HG03196 (cell line): ENCODE measurements around the gene CEP85L.
A peak's percentile ranks its signal among the peaks of the same experiment; 100 is the strongest.

Source experiments
- ATAC-seq: cut with Tn5 transposase; IDR thresholded peaks from one replicate; pipeline ENCODE4 v1.9.1; 2021; ENCODE audit not compliant: unreplicated experiment

Gene CEP85L

DNA sequence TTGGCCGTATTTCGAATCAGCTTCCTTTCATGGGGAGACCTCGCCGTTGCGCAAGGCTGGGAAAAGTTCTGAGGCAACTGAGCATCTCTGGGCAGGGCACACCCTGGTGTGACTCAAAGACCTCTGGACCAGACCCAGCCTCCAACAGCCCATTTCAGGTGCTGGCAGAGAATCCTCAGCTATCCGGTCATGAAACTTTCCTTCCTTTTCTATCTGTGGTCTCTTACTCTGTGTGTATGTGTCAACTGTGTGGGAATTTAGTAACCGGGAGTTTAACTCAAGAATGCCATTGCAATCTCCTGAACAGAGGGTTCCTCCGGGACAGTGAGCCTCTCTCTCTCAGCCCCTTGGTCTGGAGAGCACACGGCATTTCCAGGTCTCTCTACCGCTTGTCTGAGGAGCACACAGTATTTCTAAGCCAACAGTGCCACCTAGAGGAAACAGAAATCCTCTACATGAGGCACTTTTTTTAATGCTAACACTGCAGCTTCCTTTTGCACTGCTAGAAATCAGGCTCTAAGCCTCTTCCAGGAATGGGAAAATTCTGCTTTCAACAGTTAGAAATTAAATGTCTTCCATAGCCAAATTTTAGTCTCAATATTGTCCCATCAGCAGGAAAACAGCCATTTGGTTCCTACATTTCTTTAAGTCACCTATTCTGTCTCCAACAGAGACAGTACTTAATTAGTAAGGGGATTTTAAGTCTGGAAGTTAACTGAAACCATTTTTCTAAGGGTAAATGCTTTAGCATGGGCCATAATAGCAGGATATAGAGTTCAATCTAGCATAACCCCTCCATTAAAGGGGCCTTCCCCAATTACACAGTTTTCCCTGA lies 70.6 kb downstream of the CEP85L start:
- no peak for ATAC-seq

DNA sequence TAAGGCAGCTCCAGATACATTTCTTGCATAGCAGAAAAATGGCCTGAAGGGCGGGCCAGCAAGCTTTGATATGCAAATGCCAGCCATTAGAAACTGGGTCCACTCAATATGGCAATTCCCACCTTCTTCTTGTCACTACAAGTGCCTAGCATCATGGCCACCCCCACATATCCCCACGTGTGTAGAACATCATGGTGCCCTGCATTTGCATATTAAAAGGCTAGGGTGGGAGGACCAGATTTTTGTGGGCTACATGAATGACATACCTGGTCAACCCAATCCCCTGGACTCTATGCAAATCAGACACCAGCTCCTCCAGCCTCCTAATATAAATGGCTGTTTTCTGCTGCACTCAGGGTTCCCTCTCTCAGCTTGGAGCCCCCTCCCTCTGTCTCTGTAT lies 71.6 kb downstream of the CEP85L start:
- ATAC-seq: no peak

DNA sequence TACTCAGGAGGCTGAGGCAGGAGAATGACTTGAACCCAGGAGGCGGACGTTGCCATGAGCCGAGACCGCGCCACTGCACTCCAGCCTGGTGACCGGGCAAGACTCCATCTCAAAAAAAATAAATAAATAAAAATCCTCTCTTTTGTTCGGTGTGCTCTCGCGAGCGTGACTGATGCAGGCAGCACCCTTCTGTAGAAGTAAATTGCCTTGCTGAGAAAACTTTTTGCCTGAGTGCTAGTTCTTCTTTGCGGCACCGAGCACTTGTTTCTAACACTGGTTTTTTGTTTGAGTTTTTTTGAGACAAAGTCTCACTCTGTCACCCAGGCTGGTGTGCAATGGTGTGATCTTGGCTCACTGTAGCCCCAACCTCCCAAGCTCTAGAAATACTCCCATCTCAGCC lies 72.8 kb downstream of the CEP85L start:
- no peak for ATAC-seq

- ATAC-seq: no peak
These were observed 73.4 kb downstream of the CEP85L start for GRCh38 chr6:118577972-118578371.

GRCh38 chr6:118574051-118574865 lies 77.1 kb downstream of the CEP85L start:
- ATAC-seq: no peak

DNA sequence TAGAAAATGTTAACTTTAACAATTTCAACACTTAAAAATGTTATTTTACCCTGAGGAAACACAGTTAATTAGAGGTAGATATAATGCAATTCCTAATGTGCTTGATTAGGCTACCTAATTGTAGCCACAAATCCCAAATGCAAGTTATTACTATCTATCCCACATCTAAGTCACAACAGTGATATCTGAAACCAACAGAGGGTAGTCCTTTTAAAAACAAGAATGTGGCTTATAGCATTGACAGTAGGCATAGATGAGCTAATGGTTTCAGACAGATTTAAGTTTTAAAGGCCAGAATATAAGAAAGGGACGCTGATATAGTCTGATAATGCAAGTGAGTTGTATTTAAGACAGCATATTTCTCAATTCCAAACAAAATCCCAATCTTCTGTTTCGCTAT lies 80.3 kb downstream of the CEP85L start:
- ATAC-seq: no peak

GRCh38 chr6:118569498-118569897 lies 81.9 kb downstream of the CEP85L start:
- ATAC-seq: no peak

- no peak for ATAC-seq
These were observed 83.4 kb downstream of the CEP85L start for GRCh38 chr6:118567974-118568373.

DNA sequence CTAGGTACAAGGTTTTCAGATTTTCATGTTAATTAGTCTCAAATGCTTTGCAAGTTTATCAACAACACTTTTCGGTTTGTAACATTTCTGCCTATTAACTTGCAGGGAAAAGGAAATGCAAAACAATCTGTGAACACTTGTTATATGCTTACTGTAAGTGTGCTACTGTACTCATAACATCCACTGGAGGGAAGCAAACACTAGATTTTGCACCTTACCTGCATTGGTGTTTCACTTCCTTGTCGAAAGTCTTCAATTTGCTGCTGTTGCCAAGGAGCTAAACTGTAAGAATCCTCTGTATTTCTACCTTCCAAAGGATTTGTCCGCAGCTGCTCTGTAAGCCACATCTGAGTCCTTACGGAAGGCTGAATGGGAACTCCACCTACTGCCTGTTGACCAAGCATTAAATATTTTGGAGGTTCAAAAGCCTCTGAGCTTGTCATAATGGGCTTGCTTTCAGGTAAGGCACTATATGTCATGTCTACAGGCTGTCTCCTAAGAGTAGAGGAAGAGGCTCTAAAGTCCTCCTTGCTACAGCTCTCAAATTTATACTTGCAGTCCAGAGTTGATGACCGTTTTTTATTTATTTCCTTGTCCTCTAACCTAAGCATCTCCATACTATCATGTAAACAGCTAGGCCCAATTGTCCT lies 86.0 kb downstream of the CEP85L start:
- peak; percentile 94 for ATAC-seq

- ATAC-seq: no peak
These were observed 88.4 kb downstream of the CEP85L start for GRCh38 chr6:118562959-118563358.

DNA sequence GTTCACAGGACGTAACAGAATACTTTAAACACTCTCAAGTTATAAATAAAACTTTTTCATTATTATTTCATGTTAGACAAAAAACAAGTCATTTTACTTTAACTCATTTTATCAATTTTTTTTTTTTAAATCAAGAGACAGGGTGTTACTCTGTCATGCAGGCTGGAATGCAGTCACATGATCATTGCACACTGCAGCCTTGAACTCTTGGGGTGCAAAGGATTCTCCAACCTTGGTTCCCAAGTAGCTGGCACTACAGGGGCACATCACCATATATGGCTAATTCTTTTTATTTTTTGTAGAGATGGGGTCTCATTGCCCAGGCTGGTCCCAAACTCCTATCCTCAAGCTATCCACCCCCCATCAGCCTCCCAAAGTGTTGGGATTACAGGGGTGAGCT lies 89.1 kb downstream of the CEP85L start:
- no peak for ATAC-seq

- no peak for ATAC-seq
These were observed 91.7 kb downstream of the CEP85L start for GRCh38 chr6:118559659-118560058.

GRCh38 chr6:118558464-118559217 lies 92.8 kb downstream of the CEP85L start:
- peak; percentile 70 for ATAC-seq

DNA sequence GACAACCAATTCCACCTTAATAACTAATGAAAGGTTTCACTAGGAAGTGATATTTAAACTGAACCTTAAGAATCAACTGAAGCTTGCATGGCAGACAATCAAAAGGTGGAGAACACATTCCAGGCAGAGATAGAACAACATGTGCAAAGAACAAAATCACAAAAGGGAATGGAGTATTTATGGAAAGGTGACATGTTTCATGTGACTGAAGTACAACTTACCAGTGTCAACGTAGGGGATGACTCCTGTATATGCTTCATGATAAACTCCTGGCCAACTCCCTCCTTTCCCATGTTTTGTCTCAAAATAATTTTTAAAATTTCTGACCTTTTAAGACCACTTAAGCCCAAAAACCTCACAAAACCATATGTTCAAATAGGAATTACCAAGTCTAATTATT lies 96.7 kb downstream of the CEP85L start:
- no peak for ATAC-seq

GRCh38 chr6:118553132-118553531 lies 98.3 kb downstream of the CEP85L start:
- ATAC-seq: no peak

GRCh38 chr6:118551063-118552053 lies 100.0 kb downstream of the CEP85L start:
- peak; percentile 86 for ATAC-seq

GRCh38 chr6:118548613-118549012 lies 102.8 kb downstream of the CEP85L start:
- ATAC-seq: no peak

DNA sequence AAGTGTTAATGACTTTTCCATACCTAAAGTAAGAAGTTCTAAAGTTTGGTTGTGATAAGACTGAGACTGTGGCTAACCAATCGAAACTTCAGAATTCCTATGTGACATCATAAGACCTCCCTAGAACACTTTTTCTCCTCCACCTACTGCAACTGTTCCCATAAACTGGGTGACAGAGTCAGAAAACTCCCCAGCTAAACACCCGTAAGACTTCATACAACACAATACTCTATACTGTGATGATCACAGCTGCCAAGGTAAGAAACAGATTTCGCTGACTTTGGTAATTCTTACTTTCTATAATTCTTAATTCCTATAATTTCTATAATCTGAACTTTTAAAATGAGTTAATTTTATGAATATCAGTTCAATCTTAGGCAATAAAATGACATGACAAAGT lies 103.3 kb downstream of the CEP85L start, which contains the start of gene PLN:
Gene PLN, plus strand, starts transcription at position 161 of the 400 bp plus-strand sequence. CDS start 10,626 bp downstream, outside the sequence.
- no peak for ATAC-seq

DNA sequence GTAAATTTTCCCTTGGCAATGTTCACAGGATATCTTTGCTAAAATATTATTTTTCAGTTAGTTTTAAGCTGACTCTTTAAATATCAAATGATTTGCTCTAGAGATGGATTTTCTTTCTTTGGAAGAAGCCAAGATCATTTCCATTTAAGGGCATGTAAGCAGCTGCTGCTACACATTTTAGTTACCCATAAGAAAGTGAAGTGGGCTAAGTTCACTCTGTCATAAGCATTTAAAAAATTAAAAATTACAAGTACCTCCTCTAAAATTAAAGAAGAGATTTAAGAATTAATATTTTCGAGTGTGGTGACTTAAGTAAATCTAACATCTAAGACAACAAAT lies 104.5 kb downstream of the CEP85L start:
- no peak for ATAC-seq
